GM23338 (cell line): Measurements from ENCODE around the gene ENDOV.

Source experiments
- CTCF ChIP-seq, 2 experiments: fragments of 200-600 bp in 1 of 2; sonication (generic) in 1 of 2; conservative IDR thresholded peaks; 2 replicates each; pipeline versions ENCODE4 v1.5.1 to v1.6.1; 2016 to 2017; ENCODE audit warnings: antibody characterized with exemption in 2 of 2, low read depth in 2 of 2, mild to moderate bottlenecking in 2 of 2, moderate library complexity in 1 of 2
- EZH2 ChIP-seq: fragments of 200-600 bp; sonication (generic); IDR thresholded peaks from one replicate; pipeline ENCODE4 v1.8.0; 2017; ENCODE audit warnings: antibody characterized with exemption, mild to moderate bottlenecking, low read depth; ENCODE audit not compliant: unreplicated experiment
- EZH2phosphoT487 ChIP-seq: fragments of 200-600 bp; sonication (generic); IDR thresholded peaks from one replicate; pipeline ENCODE4 v1.8.1; 2018; ENCODE audit warnings: antibody characterized with exemption; ENCODE audit not compliant: unreplicated experiment
- JUNB ChIP-seq: IDR thresholded peaks from one replicate; pipeline ENCODE4 v1.6.1; 2016; ENCODE audit warnings: antibody characterized with exemption; ENCODE audit not compliant: unreplicated experiment
- NANOG ChIP-seq: IDR thresholded peaks from 2 replicates; pipeline ENCODE4 v1.6.1; 2016; ENCODE audit warnings: antibody characterized with exemption, borderline replicate concordance
- POLR2AphosphoS5 ChIP-seq: IDR thresholded peaks from 2 replicates; pipeline ENCODE4 v1.6.1; 2016; ENCODE audit warnings: antibody characterized with exemption, low read depth
- REST ChIP-seq: IDR thresholded peaks from one replicate; pipeline ENCODE4 v1.6.1; 2018; ENCODE audit warnings: antibody characterized with exemption; ENCODE audit not compliant: unreplicated experiment
- ZNF331 ChIP-seq: fragments of 250-450 bp; sonication (Bioruptor Pico); IDR thresholded peaks from 2 replicates; pipeline ENCODE4 v1.5.0; 2020; ENCODE audit warnings: low read depth, mild to moderate bottlenecking, moderate library complexity
- ZNF462 ChIP-seq: fragments of 250-450 bp; sonication (Bioruptor Pico); IDR thresholded peaks from 2 replicates; pipeline ENCODE4 v1.5.0; 2020; ENCODE audit warnings: mild to moderate bottlenecking, moderate library complexity
- TF ChIP-seq, protein P1 (sequence below): IDR thresholded peaks from 2 replicates; pipeline ENCODE4 v1.6.1; 2016; ENCODE audit warnings: antibody characterized with exemption

- TF ChIP-seq CTCF (conservative IDR thresholded peaks at IDR 0.05; ENCODE audit: low read depth in 2 of 2) (no peak), ZNF331 (CRISPR knock-in tag) (no peak), POLR2AphosphoS5 (no peak), REST (no peak), ZNF462 (CRISPR knock-in tag) (no peak), JUNB (no peak), EZH2 (no peak), EZH2phosphoT487 (no peak), NANOG (no peak)
- TF ChIP-seq, protein P1, sequence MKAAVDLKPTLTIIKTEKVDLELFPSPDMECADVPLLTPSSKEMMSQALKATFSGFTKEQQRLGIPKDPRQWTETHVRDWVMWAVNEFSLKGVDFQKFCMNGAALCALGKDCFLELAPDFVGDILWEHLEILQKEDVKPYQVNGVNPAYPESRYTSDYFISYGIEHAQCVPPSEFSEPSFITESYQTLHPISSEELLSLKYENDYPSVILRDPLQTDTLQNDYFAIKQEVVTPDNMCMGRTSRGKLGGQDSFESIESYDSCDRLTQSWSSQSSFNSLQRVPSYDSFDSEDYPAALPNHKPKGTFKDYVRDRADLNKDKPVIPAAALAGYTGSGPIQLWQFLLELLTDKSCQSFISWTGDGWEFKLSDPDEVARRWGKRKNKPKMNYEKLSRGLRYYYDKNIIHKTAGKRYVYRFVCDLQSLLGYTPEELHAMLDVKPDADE, result no peak
Observed at GRCh38 chr17:80382446-80382845, 32.5 kb upstream of the ENDOV start.
